NOMO-1 treated with dmso at 0.1 percent for 144 hours (cell line): ENCODE data around the gene KRT5.
"Not testable (repeated sequence)": the region's sequence is repeated elsewhere in the genome, so short reads cannot be mapped to it uniquely, and the experiment has no call there.

ENCODE experiments used
- DNase-seq: peaks from one replicate; lab custom pipeline; 2025; ENCODE audit not compliant: unreplicated experiment; lab: John Stamatoyannopoulos, UW

Gene KRT5

DNA sequence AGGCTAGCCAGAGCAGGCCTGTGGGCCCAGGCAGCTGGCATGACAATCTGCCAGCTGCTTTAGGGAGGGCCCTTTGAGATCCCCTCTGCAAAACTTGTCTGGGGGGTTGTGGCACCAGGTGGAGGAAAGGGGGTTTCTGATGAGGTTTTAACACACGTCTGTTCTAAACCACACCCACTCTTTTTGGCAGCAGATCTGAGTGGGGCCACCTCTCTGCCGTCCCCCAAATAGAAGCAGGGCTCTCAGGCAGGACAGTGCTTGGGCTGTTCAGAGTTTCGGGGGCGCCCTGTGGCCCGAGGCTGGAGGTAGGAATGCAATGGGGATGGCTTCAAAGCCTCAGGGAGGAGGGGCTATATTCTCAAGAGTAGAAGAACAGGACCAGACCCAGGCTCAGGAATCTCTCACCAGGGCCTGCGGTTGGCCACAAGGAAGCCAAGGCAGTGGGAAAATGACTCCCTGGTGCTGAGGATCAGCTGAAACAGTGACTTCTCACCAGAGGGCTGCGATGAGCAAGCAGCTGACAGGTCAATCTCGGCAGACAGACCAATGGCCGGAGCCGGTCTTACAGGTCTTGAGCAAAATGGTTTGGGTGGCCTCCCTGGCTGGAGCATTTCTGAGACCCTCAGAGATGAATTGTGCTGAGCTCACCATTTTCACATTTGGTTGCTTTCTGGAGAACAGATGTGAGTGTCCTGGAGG is 1.5 kb upstream of the KRT5 start:
- no peak for DNase-seq

DNA sequence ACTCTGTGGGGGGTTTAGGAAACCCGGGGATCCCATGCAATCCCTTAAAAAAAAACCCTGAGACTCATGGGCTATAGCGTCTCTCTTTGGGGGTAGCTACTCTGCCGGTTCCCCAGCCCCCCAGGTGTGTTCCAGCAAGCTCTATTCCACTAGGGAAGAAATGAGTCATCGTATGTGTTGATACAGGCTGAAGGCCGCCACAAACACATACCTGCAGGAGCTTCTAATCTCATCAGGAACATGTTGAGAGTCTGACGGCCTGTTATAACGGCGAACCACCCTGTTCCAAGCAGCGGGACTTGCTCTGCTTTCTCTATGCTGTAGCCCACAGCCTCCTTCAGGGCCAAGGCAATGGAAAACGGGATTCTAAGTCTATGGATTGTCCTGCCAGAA is 977 bp upstream of the KRT5 start:
- DNase-seq = no peak

DNA sequence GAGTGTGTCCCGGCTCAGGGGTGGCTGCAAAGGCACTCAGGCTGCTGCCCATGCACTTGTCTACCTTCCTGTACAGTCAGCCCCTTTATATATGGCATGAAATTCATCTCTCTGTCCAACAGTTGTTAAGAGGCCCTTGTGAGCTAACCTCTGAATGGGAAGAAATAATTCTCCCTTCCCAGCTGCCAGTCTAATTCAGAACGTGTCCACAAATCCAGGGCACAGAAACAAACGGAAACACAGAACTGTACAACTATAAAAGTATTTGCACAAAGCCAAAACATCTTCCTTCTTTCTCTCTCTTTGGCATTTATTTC is 849 bp downstream of the KRT5 start:
- no peak for DNase-seq

DNA sequence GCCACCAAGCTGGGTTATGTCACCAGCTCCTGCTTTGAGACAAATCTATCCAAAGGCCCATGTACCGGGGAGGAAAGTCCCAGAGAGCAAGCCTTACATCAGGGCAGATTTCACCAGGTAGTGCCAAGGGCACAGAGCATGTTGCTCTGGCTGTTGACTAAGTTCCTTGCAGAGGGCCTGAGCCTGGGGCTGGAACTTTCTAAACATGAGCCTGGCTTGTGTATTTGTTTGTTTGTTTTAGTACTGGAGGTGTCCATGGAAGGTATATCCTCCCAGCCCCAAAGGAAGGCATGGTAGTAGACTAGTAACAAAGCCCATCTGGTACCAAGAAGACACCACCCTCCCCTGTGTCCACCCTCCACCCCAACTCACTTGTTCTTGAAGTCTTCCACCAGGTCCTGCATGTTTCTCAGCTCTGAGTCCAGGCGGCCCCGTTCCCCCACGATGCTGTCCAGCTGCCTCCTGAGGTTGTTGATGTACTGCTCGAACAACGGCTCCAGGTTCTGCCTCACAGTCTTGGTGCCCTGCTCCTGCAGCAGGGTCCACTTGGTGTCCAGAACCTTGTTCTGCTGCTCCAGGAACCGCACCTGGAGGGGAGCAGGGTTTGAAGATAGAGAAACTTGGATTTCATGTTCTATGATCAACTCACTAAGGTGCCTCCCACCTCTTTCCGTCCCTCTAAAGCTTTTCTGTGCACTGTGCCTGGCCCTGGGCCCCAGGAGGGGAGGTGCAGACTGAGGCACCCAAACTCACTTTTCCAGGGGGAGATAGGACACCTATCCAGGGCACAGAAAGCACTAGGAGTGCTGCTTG is 1.4 kb downstream of the KRT5 start:
- DNase-seq = no peak

DNA sequence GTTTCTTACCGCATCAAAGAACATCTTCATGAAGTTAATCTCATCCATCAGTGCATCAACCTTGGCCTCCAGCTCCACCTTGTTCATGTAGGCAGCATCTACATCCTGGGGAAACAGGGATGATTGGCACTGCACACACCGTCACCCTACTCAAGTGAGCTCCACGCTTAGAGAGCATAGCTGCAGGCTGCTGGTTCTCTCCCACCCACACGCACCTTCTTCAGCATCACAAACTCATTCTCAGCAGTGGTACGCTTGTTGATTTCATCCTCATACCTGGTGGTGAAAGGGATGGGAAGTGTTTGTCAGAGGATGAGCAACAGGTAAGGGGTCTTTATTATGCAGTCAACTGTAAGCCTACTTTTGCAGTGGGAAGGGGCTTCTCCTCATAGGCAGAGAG is 2.3 kb downstream of the KRT5 start:
- no peak for DNase-seq

GRCh38 chr12:52517005-52517835 is 3.0 kb downstream of the KRT5 start:
- no peak for DNase-seq

DNA sequence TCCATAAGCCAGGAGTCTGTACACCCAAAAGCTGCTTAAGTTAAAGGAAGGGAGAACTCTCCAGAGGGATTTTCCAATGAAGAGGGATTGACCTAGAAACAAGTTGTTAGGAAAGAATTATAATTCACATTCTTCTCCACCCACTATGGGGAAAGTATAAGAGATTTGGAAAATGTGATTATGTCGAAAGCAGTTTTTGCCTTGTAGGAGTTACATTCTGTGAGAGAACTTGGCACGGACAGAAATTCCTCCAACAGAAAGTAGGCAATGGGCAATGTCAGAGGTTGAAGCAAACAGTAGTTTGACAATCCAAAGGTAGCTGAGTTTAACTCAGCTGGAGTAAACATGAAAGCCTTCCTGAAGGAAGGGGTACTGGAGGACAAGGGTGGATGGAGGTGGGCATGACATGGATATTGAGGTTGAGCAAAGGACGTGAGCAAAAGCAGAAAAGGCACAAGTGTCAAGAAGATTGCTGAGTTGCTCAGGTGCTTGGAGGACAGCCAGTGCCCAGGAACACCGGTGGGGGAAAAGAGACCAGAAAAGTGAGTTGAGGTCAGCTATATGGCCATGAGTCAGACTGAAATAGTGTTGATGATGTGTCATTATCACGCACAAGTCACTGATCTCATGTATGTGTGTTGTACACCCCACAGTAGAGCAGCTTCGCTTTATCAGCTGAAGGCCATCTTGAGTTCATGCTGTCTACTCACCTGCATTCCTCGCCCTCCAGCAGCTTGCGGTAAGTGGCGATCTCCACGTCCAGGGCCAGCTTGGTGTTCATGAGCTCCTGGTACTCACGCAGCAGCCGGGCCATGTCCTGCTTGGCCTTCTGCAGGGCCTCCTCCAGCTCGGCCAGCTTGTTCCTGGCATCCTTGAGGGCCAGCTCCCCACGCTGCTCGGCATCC is 4.0 kb downstream of the KRT5 start:
- no peak for DNase-seq

DNA sequence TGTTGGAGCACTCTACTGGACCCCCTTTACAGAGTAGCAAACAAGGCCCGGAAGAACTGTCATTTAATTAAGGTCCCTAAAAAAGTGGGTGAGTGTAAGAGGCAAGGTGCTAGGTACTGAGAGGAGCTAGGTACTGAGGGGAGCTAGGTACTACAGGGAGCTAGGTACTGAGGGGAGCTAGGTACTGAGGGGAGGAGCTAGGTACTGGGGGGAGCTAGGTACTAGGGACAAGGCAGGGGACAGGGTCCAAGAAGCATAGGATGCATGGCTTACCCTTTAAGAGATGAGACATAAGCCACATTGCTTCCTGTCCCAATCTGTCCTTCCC is 4.9 kb downstream of the KRT5 start:
- DNase-seq = no peak

DNA sequence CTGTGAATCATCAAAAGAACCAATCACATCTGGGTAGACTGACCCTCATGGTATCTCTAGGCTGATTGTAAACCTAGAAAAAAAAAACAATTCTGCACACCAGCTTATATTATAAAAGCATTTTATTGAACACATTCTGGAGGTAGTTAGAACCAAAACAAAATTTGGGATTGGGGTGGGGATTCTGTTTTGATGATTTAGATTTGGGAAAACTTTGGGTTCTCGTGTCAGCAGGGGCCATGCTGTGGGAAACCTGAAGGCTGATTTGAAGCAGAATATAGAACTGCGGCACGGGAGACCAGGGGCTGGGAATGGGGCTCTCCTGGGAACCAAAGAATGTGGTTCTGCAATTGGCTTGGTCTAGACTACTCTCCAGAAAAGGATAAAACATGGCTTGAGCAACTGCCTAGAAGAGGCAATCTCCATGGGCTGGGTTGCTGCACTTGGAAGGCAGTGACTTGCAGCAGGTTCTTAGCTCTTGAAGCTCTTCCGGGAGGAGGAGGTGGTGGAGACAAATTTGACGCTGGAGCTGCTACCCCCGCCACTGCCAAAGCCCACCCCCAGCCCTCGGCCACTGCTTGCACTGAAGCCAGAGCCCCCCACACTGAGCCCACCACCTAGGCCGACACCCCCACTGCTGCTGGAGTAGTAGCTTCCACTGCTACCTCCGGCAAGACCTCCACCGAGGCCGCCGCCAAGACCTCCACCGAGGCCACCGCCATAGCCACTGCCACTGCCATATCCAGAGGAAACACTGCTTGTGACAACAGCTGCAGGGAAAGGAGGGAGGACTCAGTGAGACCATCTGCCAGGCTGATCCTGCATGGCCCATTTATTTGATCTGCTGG is 5.5 kb downstream of the KRT5 start:
- DNase-seq = no peak

DNA sequence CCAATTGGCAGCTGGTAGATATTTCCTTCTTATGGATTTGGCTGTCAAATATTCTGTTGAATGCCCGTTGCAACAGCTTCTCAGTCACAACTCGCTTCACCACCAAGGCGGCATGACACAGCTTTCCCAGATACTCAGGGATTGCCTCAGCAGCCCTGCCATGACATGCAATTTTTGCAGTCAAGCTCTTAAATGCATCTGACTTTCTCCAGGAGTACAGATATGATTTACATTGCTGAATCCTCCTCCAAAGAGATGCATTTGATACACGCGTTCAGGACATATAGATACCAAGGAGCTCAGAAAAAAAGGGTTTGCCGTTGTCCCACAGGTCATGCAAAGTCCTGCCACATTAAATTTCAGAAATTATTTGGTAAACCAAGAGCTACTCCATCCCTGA is 6.5 kb downstream of the KRT5 start:
- no peak for DNase-seq

DNA sequence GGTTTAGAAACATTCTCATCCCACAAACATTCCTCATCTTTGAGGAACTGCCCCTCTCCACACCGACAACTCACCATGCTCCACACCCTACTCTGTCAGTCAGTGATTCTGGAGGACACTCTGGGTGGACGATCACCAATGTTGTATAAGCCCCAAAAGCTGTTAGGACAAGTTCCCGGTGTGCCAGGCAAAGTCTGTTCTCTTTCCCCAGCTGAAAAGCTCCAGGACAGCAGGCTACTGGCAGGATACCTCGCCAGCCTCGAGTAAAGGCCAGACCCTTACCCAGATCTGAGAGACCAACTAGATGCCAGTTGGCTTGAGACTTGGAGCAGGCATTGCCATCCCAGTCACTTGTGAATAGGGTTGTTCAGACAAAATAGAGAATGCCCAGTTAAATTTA is 12.0 kb downstream of the KRT5 start:
- no peak for DNase-seq

DNA sequence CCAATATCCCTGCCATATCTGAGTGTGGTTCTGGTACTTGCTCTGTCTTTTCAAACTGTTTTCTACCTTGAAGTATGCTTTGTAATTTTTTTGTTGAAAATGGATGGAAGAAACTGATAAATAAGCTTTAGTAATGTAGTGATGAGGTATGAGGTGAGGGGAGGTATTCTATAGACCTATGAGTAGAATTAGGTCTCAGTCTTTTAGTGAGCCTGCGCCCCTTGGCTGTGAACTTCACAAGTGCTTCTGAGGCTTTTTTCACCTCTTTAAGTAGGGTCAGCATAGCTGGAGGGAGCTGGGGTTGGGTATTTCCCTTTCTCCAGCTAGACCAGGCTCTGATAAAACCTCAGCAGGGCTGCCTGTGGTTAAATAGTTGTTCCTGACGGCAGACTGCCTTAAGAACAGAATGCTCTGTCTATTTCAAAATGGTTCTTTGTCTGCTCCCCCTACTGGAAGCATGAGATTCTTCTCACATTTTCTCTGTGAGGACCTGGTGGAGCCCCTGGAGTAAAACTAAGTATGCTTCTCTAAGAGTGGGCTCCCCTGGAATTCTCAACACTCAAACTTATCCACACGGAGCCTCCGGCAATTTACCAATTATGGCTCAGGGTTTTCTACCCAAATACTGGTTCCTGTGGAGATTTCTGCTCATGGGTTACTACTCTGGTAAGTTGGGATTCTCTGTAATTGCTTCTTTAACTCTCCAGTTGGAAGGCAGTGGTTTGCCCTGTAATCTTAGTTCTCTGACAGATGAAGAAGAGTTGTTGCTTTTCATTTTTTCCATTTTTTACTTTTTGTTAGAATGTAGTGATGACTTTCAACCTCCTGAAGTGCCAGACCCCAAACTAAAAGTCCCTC is 13.1 kb downstream of the KRT5 start:
- no peak for DNase-seq

GRCh38 chr12:52502877-52503276 is 17.3 kb downstream of the KRT5 start:
- no peak for DNase-seq

DNA sequence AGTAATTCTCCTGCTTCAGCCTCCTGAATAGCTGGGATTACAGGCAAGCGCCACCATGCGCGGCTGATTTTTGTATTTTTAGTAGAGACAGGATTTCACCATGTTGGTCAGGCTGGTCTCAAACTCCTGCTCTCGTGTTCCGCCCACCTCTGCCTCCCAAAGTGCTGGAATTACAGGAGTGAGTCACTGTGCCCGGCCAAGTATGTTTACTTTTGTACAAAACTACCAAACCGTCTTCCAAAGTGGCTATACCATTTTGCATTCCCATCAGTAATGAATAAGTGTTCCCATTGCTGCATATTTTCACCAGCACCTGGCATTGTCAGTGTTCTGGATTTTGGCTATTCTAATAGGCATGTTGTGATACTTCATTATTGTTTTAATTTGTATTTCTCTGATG is 18.7 kb downstream of the KRT5 start:
- DNase-seq = no peak

- DNase-seq = not testable (repeated sequence)
These were observed 19.6 kb downstream of the KRT5 start for GRCh38 chr12:52500574-52500973.

GRCh38 chr12:52499806-52500560 is 20.2 kb downstream of the KRT5 start:
- DNase-seq = no peak

DNA sequence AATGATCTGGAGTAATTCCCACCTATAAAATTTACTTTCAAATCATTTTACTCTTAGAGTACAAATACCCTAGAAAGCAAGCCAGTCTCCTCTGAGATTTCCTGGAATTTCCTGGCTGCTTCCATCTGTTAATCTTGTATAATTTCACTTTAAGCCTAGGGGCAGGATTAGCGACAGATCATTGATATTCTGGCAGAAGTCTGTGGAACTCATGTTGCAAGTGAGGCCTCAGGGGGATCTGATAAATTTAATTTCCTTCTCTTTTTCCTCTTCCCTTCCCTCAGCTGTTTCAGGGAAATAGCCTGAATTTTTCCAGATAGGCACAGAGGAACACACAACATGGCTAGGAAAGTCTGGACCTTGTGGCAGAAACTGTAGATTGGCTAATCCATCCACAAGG is 21.2 kb downstream of the KRT5 start:
- DNase-seq = no peak

GRCh38 chr12:52497975-52498374 is 22.2 kb downstream of the KRT5 start:
- no peak for DNase-seq
